ENCODE measurements around the gene SERBP1. TPM values are rescaled to one million over a fixed set of nuclear protein-coding genes. Genes with fewer than 3 reads are reported as not detected.

SERBP1 gene
- polyA plus RNA-seq, 1 donor from 2014 or later, result 150 TPM

- Histone ChIP-seq H3F3A (ENCODE audit: insufficient read depth, low read length, poor library complexity, severe bottlenecking) (no peaks in the 10 kb centered on the region), H2AFZ (ENCODE audit: low read depth, low read length) (no peak overlapping the region), H3K4me2 (ENCODE audit: low read length) (no peak overlapping the region), H3K36me3 (ENCODE audit: insufficient read depth, low read length) (no peaks in the 10 kb centered on the region), H3K27me3 (ENCODE audit: insufficient read depth, low read depth, low read length) (no peaks in the 10 kb centered on the region), H3K9ac (ENCODE audit: low read length) (no peak overlapping the region), H3K4me3 (ENCODE audit: low read length) (no peak overlapping the region), H3K9me2 (ENCODE audit: insufficient read depth, low read length) (no peaks in the 10 kb centered on the region), H4K20me1 (ENCODE audit: insufficient read depth) (no peaks in the 10 kb centered on the region), H3K79me2 (replicated peaks; ENCODE audit: insufficient read depth, low read length) (no peaks in the 10 kb centered on the region), H3K27ac (ENCODE audit: low read length) (no peak overlapping the region), H3K9me3 (ENCODE audit: low read length) (no peaks in the 10 kb centered on the region)
- TF ChIP-seq SMC3 (conservative IDR thresholded peaks at IDR 0.05; ENCODE audit: poor library complexity) (no peak), REST (IDR thresholded peaks at IDR 0.05; ENCODE audit: borderline replicate concordance) (no peak), CTCF (IDR thresholded peaks at IDR 0.05; ENCODE audit: poor library complexity, severe bottlenecking) (no peak)
Observed at GRCh38 chr1:67372136-67372535, 58.1 kb downstream of the SERBP1 start.

- Histone ChIP-seq H3K27ac (ENCODE audit: low read length) (no peak overlapping the region), H3K4me2 (ENCODE audit: low read length) (no peak overlapping the region), H3K36me3 (ENCODE audit: insufficient read depth, low read length) (no peaks in the 10 kb centered on the region), H4K20me1 (ENCODE audit: insufficient read depth) (no peaks in the 10 kb centered on the region), H3F3A (ENCODE audit: insufficient read depth, low read length, poor library complexity, severe bottlenecking) (no peaks in the 10 kb centered on the region), H3K9me2 (ENCODE audit: insufficient read depth, low read length) (no peaks in the 10 kb centered on the region), H3K9me3 (ENCODE audit: low read length) (no peaks in the 10 kb centered on the region), H3K79me2 (replicated peaks; ENCODE audit: insufficient read depth, low read length) (no peaks in the 10 kb centered on the region), H3K9ac (ENCODE audit: low read length) (no peak overlapping the region), H2AFZ (ENCODE audit: low read depth, low read length) (no peak overlapping the region), H3K27me3 (ENCODE audit: insufficient read depth, low read depth, low read length) (no peaks in the 10 kb centered on the region), H3K4me3 (ENCODE audit: low read length) (no peak overlapping the region)
- TF ChIP-seq POLR2AphosphoS5 (IDR thresholded peaks at IDR 0.05) (no peak), TAF1 (IDR thresholded peaks at IDR 0.05; ENCODE audit: low read depth) (no peak), REST (IDR thresholded peaks at IDR 0.05; ENCODE audit: borderline replicate concordance) (no peak), EZH2 (IDR thresholded peaks at IDR 0.05; ENCODE audit: borderline replicate concordance, insufficient read depth, low read length, poor library complexity, severe bottlenecking) (no peak), MXI1 (conservative IDR thresholded peaks at IDR 0.05; ENCODE audit: poor library complexity, severe bottlenecking) (no peak), RAD21 (conservative IDR thresholded peaks at IDR 0.05) (no peak), SMC3 (conservative IDR thresholded peaks at IDR 0.05; ENCODE audit: poor library complexity) (no peak)
Observed at GRCh38 chr1:67371681-67372080, 58.5 kb downstream of the SERBP1 start.

All from neural cell (in vitro differentiated cells).